IgD-negative memory B cell (primary cell): ENCODE measurements around the gene SOCS4. TPM values are rescaled to one million over a fixed set of nuclear protein-coding genes. Genes with fewer than 3 reads are reported as not detected.
A peak's percentile ranks its signal among the peaks of the same experiment; 100 is the strongest.

Experiments used
- H3K27ac Mint-ChIP-seq, 3 donors: one replicate each; pipeline ENCODE4 v1.8.0; 2020 to 2022; ENCODE audit warnings: mild to moderate bottlenecking in 3 of 3, mixed read lengths in 3 of 3, moderate library complexity in 1 of 3
- H3K27me3 Mint-ChIP-seq: one replicate; pipeline ENCODE4 v1.8.0; 2021; ENCODE audit warnings: mixed read lengths
- H3K36me3 Mint-ChIP-seq: one replicate; pipeline ENCODE4 v1.8.0; 2020; ENCODE audit warnings: mild to moderate bottlenecking, mixed read lengths
- H3K4me1 Mint-ChIP-seq, 3 donors: one replicate each; pipeline ENCODE4 v1.8.0; 2020 to 2022; ENCODE audit warnings: mixed read lengths in 3 of 3, mild to moderate bottlenecking in 1 of 3
- H3K4me3 Mint-ChIP-seq, 4 donors: one replicate each; pipeline ENCODE4 v1.8.0; 2020 to 2022; ENCODE audit warnings: mild to moderate bottlenecking in 4 of 4, mixed read lengths in 4 of 4, moderate library complexity in 3 of 4
- H3K9me3 Mint-ChIP-seq, 3 donors: one replicate each; pipeline ENCODE4 v1.8.0; 2020 to 2021; ENCODE audit warnings: mixed read lengths in 3 of 3, mild to moderate bottlenecking in 1 of 3
- polyA plus RNA-seq: library from polyadenylated mRNA; unstranded; fragments of 300-500 nt; fragmentation: Illumina TruSeq; gene quantifications from one replicate; pipeline ENCODE4 v1.2.3, GENCODE V29; 2021

The SOCS4 gene
- polyA plus RNA-seq, 1 donor from 2014 or later, result 2.2 TPM

GRCh38 chr14:55092341-55092740, 65.3 kb downstream of the SOCS4 start:
- H3K27me3 Mint-ChIP-seq, result no peaks in the 10 kb centered on the region
- peak overlapping the region in 1 of 3 donors; percentile 6 for H3K27ac Mint-ChIP-seq
- peaks cover 4 to 5% (median 4%) of the 10 kb centered on the region in 3 donors for H3K4me1 Mint-ChIP-seq
- peaks cover 2% of the 10 kb centered on the region for H3K36me3 Mint-ChIP-seq
- H3K4me3 Mint-ChIP-seq, result no peak overlapping the region
- no peaks in the 10 kb centered on the region for H3K9me3 Mint-ChIP-seq

- Mint-ChIP-seq H3K36me3 (peaks cover 2% of the 10 kb centered on the region), H3K27ac (no peak overlapping the region), H3K4me3 (no peak overlapping the region), H3K4me1 (peaks cover 14 to 19% (median 15%) of the 10 kb centered on the region in 3 donors), H3K27me3 (no peaks in the 10 kb centered on the region), H3K9me3 (no peaks in the 10 kb centered on the region)
Observed at GRCh38 chr14:55094292-55095157, 67.5 kb downstream of the SOCS4 start.

- no peaks in the 10 kb centered on the region for H3K36me3 Mint-ChIP-seq
- no peaks in the 10 kb centered on the region for H3K9me3 Mint-ChIP-seq
- H3K4me3 Mint-ChIP-seq, result peak overlapping the region; percentile 10 to 67 (median 48)
- peak overlapping the region; percentile 20 to 90 (median 56) for H3K27ac Mint-ChIP-seq
- H3K4me1 Mint-ChIP-seq, result peaks cover 24 to 38% (median 28%) of the 10 kb centered on the region in 3 donors
- no peaks in the 10 kb centered on the region for H3K27me3 Mint-ChIP-seq
Observed at GRCh38 chr14:55097881-55098560, 71.0 kb downstream of the SOCS4 start.

- H3K9me3 Mint-ChIP-seq, result no peaks in the 10 kb centered on the region
- peaks cover 29 to 41% (median 33%) of the 10 kb centered on the region in 3 donors for H3K4me1 Mint-ChIP-seq
- no peaks in the 10 kb centered on the region for H3K27me3 Mint-ChIP-seq
- H3K27ac Mint-ChIP-seq, result peak overlapping the region; percentile 20 to 90 (median 56)
- peak overlapping the region in 3 of 4 donors; percentile 10 to 67 (median 39) for H3K4me3 Mint-ChIP-seq
- no peaks in the 10 kb centered on the region for H3K36me3 Mint-ChIP-seq
Observed at GRCh38 chr14:55098561-55098898, 71.5 kb downstream of the SOCS4 start.

Other genes with a start within 250 kb of the SOCS4 start
- 12.9 TPM for gene GCH1, start 124.4 kb upstream of the SOCS4 start, polyA plus RNA-seq
- 3.9 TPM for gene WDHD1, start 137 bp upstream of the SOCS4 start, polyA plus RNA-seq
- 119 TPM for gene MAPK1IP1L, start 24.4 kb downstream of the SOCS4 start, polyA plus RNA-seq
- 7.6 TPM for gene LGALS3, start 102.0 kb downstream of the SOCS4 start, polyA plus RNA-seq
- not detected for gene DLGAP5, start 164.3 kb downstream of the SOCS4 start, polyA plus RNA-seq
- gene FBXO34, start 244.2 kb downstream of the SOCS4 start, polyA plus RNA-seq, result 23.7 TPM